ENCODE results near the gene SARS1.

- TF ChIP-seq CTCF (IDR thresholded peaks at IDR 0.05): no peak
- TF ChIP-seq POLR2A (IDR thresholded peaks at IDR 0.05): no peak
These were observed 6.1 kb upstream of the SARS1 start for GRCh38 chr1:109207467-109208103.

Data from thyroid gland (tissue), 4 donors.